Measurements from ENCODE around the gene CACNG5.

CACNG5 gene

DNA sequence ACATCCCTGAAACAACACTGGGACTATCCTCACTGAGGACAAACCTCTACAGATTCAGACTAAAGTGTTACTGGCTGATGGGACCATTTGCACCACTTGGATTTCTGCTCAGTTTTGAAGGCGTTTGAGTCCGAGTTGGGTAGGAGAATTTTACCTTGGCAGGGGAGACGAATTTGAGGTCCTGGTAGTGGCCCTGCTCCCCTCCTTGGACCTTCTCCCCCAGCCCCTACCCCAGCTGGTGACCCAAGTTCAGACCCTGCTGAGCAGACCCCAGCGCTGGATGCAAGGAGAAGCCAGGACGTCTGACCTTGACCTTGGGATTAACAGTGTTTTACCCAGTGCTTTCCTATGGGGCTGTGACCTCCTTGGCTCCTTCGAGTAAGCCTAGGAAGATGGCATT is 13.6 kb downstream of the CACNG5 start:
- no peak for DNase-seq (ENCODE audit: low read depth, low spot score)
- no peak overlapping the region for H3K9ac ChIP-seq (ENCODE audit: insufficient read length)
- TF ChIP-seq POLR2AphosphoS5 (IDR thresholded peaks at IDR 0.05; ENCODE audit: borderline replicate concordance, low read depth, low read length) (no peak), EZH2 (IDR thresholded peaks at IDR 0.05) (no peak), FOXP2 (optimal IDR thresholded peaks at IDR 0.05; ENCODE audit: control extremely low read depth, extremely low read length, insufficient read depth) (no peak)
- H3K27ac ChIP-seq: no peak overlapping the region
- H3K4me3 ChIP-seq: no peak overlapping the region
- H3K36me3 ChIP-seq (ENCODE audit: insufficient read depth, low read length): no peaks in the 10 kb centered on the region
- no peaks in the 10 kb centered on the region for H3K9me3 ChIP-seq (ENCODE audit: low read depth, low read length)

DNA sequence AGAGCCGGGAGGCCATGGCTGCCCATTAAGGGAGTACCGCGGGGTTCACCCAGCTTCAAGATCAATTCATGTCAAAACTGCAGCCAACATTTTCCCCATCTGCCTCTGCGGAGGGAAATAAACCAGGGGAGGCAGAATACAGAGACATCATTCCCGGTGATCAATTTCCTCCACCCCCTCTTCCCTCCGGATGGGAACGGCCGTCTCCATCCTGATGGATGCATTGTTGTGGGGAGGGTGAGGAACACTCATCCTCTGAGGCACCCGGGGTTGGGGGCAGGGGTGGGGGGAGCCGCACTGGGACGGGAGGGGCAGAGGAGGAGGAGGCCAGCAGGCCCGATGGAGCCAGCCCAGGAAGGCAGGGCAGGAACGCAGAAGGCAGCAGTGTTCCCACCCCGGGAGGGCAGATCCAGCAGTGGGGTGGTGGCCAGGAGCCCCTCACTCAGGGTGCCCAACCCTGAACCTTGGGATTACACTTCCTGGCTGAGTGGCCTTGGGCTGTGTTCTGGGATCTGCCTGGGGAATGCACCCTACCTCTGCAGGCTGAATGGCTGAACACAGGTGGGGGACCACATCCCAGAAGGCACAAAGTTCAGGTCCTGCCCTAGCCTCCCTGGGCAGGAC is 14.2 kb downstream of the CACNG5 start:
- no peaks in the 10 kb centered on the region for H3K9me3 ChIP-seq (ENCODE audit: low read depth, low read length)
- TF ChIP-seq POLR2AphosphoS5 (IDR thresholded peaks at IDR 0.05; ENCODE audit: borderline replicate concordance, low read depth, low read length) (no peak), FOXP2 (optimal IDR thresholded peaks at IDR 0.05; ENCODE audit: control extremely low read depth, extremely low read length, insufficient read depth) (no peak), EZH2 (IDR thresholded peaks at IDR 0.05) (no peak)
- no peak for DNase-seq (ENCODE audit: low read depth, low spot score)
- no peak overlapping the region for H3K4me3 ChIP-seq
- no peak overlapping the region for H3K27ac ChIP-seq
- H3K9ac ChIP-seq (ENCODE audit: insufficient read length): no peak overlapping the region
- H3K36me3 ChIP-seq (ENCODE audit: insufficient read depth, low read length): no peaks in the 10 kb centered on the region

DNA sequence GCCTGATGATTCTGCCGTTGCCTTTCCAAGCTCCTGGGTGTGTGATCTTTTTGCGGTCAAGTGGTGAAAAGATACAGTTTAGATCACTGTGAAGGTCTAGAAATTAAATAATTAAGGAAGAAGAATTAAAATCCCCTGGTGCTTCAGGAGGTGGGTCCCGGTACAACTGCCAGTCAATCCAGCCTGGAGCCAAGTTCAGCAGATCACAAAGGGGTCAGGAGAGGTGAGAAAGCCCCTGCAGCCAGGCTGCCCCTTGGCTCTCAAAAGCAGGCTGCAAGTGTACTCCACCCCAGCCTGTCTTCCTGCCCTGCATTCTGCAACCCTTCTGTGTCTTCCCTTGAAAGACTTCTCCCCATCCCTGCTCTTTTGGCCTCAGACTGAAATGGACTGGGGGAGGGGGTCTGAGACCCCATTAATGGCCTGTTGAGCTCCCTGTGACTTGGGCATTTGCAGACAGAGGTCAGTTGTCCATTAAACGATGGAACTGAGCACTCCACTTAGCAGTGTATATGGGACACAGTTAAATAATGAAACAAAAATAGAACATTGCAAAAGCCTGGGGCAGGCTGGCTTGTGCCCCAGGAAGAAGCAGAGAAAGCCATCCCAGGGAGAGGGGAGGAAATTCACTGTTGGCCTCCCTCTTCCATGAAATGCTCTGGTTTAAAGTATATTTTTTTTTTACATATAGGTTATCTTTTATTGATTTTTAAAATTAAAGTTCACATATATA is 15.1 kb downstream of the CACNG5 start:
- H3K36me3 ChIP-seq (ENCODE audit: insufficient read depth, low read length): no peaks in the 10 kb centered on the region
- H3K9me3 ChIP-seq (ENCODE audit: low read depth, low read length): no peaks in the 10 kb centered on the region
- H3K4me3 ChIP-seq: no peak overlapping the region
- TF ChIP-seq POLR2AphosphoS5 (IDR thresholded peaks at IDR 0.05; ENCODE audit: borderline replicate concordance, low read depth, low read length) (no peak), FOXP2 (optimal IDR thresholded peaks at IDR 0.05; ENCODE audit: control extremely low read depth, extremely low read length, insufficient read depth) (no peak), EZH2 (IDR thresholded peaks at IDR 0.05) (no peak)
- no peak for DNase-seq (ENCODE audit: low read depth, low spot score)
- H3K27ac ChIP-seq: no peak overlapping the region
- H3K9ac ChIP-seq (ENCODE audit: insufficient read length): no peak overlapping the region

DNA sequence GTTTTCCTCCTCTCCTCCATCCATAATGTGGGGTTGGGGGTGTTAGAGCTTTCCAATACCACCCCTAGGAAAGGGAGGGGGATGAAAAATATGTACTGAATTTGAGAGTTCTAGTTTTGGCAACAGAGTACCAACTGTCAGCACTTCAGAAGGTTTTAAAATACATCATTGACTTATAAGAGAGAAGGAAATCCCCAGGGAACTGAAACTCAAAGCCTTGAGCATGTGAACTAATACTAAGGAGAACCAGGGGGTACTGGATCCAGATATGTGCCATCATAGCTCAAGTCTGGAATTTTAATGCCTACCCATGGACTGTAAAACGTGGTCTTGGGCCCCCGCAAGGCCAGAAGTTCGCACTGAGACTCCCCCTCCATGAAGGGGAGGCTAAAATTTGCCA is 15.8 kb downstream of the CACNG5 start:
- Histone ChIP-seq H3K27ac (no peak overlapping the region), H3K36me3 (ENCODE audit: insufficient read depth, low read length) (no peaks in the 10 kb centered on the region), H3K9ac (ENCODE audit: insufficient read length) (no peak overlapping the region), H3K4me3 (no peak overlapping the region), H3K9me3 (ENCODE audit: low read depth, low read length) (no peaks in the 10 kb centered on the region)
- TF ChIP-seq POLR2AphosphoS5 (IDR thresholded peaks at IDR 0.05; ENCODE audit: borderline replicate concordance, low read depth, low read length) (no peak), FOXP2 (optimal IDR thresholded peaks at IDR 0.05; ENCODE audit: control extremely low read depth, extremely low read length, insufficient read depth) (no peak), EZH2 (IDR thresholded peaks at IDR 0.05) (no peak)
- DNase-seq (ENCODE audit: low read depth, low spot score): no peak

DNA sequence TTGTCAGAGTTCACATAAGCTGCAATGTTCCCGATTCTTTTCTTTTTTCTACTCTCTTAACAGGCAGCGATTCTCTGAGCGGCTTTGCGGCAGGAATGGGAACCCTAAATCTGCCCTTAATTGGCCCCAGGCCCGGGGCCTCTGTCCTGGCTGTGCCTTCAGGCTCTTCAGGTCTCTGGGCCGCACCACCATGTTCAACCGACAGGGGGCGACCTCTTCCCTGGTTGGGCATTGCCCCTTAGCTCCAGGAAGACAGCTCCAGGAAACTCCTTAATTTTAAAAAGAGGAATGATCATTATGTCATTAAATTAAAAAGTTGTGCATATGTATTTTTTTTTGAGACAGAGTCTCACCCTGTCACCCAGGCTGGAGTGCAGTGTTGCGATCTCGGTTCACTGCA is 20.3 kb downstream of the CACNG5 start:
- DNase-seq (ENCODE audit: low read depth, low spot score): no peak
- no peak for TF ChIP-seq FOXP2 (optimal IDR thresholded peaks at IDR 0.05; ENCODE audit: control extremely low read depth, extremely low read length, insufficient read depth)
- no peak for TF ChIP-seq POLR2AphosphoS5 (IDR thresholded peaks at IDR 0.05; ENCODE audit: borderline replicate concordance, low read depth, low read length)
- TF ChIP-seq EZH2 (IDR thresholded peaks at IDR 0.05): no peak

DNA sequence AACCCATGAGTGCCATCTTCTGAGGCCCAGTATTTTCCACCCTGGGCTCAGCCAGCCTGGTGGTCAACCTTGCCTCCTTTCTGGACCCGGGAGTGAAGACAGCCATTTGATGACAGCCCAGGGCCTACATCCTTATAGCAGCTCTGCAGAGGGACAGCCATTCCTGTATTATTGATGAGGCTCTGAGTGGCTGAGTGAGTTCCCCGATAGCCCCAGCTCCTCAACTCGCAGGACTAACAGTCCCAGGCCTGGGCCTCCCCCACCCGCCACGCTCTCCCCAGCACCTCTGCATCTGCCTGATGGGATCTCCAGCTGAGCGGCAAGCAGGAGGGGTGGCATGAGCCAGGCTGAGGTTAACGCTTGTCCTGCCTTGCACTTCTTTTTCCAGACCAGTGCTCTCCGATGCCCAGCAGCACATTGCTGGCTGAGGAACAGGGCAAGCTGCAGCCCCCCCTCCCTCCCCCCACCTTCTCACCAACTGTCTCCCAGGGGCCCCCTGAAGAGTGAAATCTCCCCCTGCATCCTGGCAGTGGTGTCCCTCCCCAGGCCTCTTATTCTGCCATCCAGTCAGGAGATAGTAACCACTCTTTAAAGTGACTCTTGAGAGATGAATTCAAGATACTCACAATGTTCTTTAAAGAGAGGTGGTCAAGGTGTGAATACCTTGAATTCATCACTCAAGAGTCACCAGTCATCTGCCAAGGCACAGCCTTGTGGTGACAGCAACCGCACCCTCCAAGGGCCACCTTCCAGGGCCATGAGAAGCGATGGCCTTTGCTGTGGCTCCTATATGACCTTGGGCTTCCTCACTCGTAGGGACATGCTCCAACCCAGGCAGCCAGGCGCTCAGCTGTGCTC is 23.5 kb downstream of the CACNG5 start:
- no peaks in the 10 kb centered on the region for H3K36me3 ChIP-seq (ENCODE audit: insufficient read depth, low read length)
- TF ChIP-seq POLR2AphosphoS5 (IDR thresholded peaks at IDR 0.05; ENCODE audit: borderline replicate concordance, low read depth, low read length): no peak
- TF ChIP-seq EZH2 (IDR thresholded peaks at IDR 0.05): no peak
- no peak for TF ChIP-seq FOXP2 (optimal IDR thresholded peaks at IDR 0.05; ENCODE audit: control extremely low read depth, extremely low read length, insufficient read depth)
- DNase-seq (ENCODE audit: low read depth, low spot score): no peak
- H3K4me3 ChIP-seq: no peak overlapping the region
- H3K27ac ChIP-seq: no peak overlapping the region
- H3K9me3 ChIP-seq (ENCODE audit: low read depth, low read length): no peaks in the 10 kb centered on the region
- H3K9ac ChIP-seq (ENCODE audit: insufficient read length): no peak overlapping the region

More for the DNA sequence above, 20.3 kb downstream of the CACNG5 start:
- Histone ChIP-seq H3K9ac (ENCODE audit: insufficient read length) (no peak overlapping the region), H3K9me3 (ENCODE audit: low read depth, low read length) (no peaks in the 10 kb centered on the region), H3K36me3 (ENCODE audit: insufficient read depth, low read length) (no peaks in the 10 kb centered on the region), H3K4me3 (no peak overlapping the region), H3K27ac (no peak overlapping the region)

DNA sequence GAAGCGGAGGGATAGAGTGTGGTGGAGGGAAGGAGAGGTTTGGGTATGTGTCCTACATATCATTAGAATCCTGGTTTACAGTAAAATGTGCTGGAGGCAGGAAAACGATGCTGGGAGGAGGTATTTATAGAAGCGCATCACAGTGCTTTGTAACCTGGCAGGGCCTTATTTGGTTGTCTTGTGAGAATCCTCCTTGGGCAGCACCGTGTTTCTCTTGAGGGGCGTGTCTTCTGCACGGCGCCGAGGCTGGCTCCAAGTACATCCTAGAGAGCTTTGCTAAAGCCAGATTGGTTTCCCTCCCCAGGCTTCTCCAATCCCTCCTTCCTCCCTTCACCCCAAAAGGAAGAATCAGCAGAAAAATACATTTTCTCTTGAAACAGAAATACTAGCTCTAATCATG is 24.4 kb downstream of the CACNG5 start:
- no peak for TF ChIP-seq EZH2 (IDR thresholded peaks at IDR 0.05)
- no peak for TF ChIP-seq POLR2AphosphoS5 (IDR thresholded peaks at IDR 0.05; ENCODE audit: borderline replicate concordance, low read depth, low read length)
- no peak for TF ChIP-seq FOXP2 (optimal IDR thresholded peaks at IDR 0.05; ENCODE audit: control extremely low read depth, extremely low read length, insufficient read depth)
- Histone ChIP-seq H3K4me3 (no peak overlapping the region), H3K27ac (no peak overlapping the region), H3K9me3 (ENCODE audit: low read depth, low read length) (no peaks in the 10 kb centered on the region), H3K36me3 (ENCODE audit: insufficient read depth, low read length) (no peaks in the 10 kb centered on the region), H3K9ac (ENCODE audit: insufficient read length) (no peak overlapping the region)
- no peak for DNase-seq (ENCODE audit: low read depth, low spot score)

DNA sequence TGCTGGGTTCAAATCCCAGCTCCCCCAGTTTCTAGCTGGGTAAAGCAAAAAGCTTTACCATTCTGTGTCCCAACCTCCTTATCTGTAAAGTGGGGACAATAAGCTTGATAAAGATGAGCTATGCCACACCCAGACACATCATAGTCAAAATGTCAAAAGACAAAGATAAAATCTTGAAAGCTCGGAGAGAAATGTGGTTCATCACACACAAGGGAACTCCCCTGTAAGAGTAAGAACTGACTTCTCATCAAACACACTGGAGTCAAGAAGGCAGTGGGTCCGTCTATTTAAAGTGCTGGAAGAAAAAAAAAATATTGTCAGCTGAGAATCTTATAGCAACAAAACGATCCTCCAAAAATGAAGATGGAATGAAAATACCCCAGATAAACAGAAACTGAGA is 25.3 kb downstream of the CACNG5 start:
- no peak overlapping the region for H3K27ac ChIP-seq
- H3K36me3 ChIP-seq (ENCODE audit: insufficient read depth, low read length): no peaks in the 10 kb centered on the region
- no peak overlapping the region for H3K9ac ChIP-seq (ENCODE audit: insufficient read length)
- H3K4me3 ChIP-seq: no peak overlapping the region
- no peaks in the 10 kb centered on the region for H3K9me3 ChIP-seq (ENCODE audit: low read depth, low read length)
- TF ChIP-seq POLR2AphosphoS5 (IDR thresholded peaks at IDR 0.05; ENCODE audit: borderline replicate concordance, low read depth, low read length) (no peak), FOXP2 (optimal IDR thresholded peaks at IDR 0.05; ENCODE audit: control extremely low read depth, extremely low read length, insufficient read depth) (no peak), EZH2 (IDR thresholded peaks at IDR 0.05) (no peak)
- no peak for DNase-seq (ENCODE audit: low read depth, low spot score)
